NCI-H2081 (cell line): ENCODE results near the gene USH1C.

Experiments used
- DNase-seq, 2 experiments: peaks; one replicate each; lab custom pipeline; 2025; lab: John Stamatoyannopoulos, UW

USH1C gene

GRCh38 chr11:17472467-17472866 lies 71.7 kb downstream of the USH1C start:
- DNase-seq: no peak

GRCh38 chr11:17471501-17471900 lies 72.7 kb downstream of the USH1C start:
- DNase-seq: no peak

GRCh38 chr11:17469998-17470397 lies 74.2 kb downstream of the USH1C start:
- DNase-seq: no peak

- no peak for DNase-seq
Observed at GRCh38 chr11:17468122-17468521, 76.1 kb downstream of the USH1C start.

GRCh38 chr11:17463546-17464174 lies 80.6 kb downstream of the USH1C start:
- no peak for DNase-seq

- no peak for DNase-seq
Observed at GRCh38 chr11:17462940-17463339, 81.3 kb downstream of the USH1C start.

GRCh38 chr11:17460406-17460805 lies 83.8 kb downstream of the USH1C start:
- DNase-seq: no peak

GRCh38 chr11:17459236-17459896 lies 84.8 kb downstream of the USH1C start:
- no peak for DNase-seq

- no peak for DNase-seq
Observed at GRCh38 chr11:17458268-17458667, 85.9 kb downstream of the USH1C start.

GRCh38 chr11:17457396-17458173 lies 86.6 kb downstream of the USH1C start:
- no peak for DNase-seq

GRCh38 chr11:17452668-17453067 lies 91.5 kb downstream of the USH1C start:
- DNase-seq: no peak

GRCh38 chr11:17449158-17449557 lies 95.1 kb downstream of the USH1C start:
- no peak for DNase-seq

GRCh38 chr11:17446482-17446881 lies 97.7 kb downstream of the USH1C start:
- no peak for DNase-seq

GRCh38 chr11:17445240-17445795 lies 98.9 kb downstream of the USH1C start:
- no peak for DNase-seq

GRCh38 chr11:17443926-17444690 lies 100.1 kb downstream of the USH1C start:
- DNase-seq: no peak
